NOMO-1 treated with dmso at 0.1 percent for 144 hours (cell line): ENCODE data around the gene CPED1.
"Not testable (repeated sequence)": the region's sequence is repeated elsewhere in the genome, so short reads cannot be mapped to it uniquely, and the experiment has no call there.

ENCODE experiments used
- DNase-seq: peaks from one replicate; lab custom pipeline; 2025; ENCODE audit not compliant: unreplicated experiment; lab: John Stamatoyannopoulos, UW

The CPED1 gene

GRCh38 chr7:120981117-120981516 lies 7.4 kb upstream of the CPED1 start:
- DNase-seq: no peak

DNA sequence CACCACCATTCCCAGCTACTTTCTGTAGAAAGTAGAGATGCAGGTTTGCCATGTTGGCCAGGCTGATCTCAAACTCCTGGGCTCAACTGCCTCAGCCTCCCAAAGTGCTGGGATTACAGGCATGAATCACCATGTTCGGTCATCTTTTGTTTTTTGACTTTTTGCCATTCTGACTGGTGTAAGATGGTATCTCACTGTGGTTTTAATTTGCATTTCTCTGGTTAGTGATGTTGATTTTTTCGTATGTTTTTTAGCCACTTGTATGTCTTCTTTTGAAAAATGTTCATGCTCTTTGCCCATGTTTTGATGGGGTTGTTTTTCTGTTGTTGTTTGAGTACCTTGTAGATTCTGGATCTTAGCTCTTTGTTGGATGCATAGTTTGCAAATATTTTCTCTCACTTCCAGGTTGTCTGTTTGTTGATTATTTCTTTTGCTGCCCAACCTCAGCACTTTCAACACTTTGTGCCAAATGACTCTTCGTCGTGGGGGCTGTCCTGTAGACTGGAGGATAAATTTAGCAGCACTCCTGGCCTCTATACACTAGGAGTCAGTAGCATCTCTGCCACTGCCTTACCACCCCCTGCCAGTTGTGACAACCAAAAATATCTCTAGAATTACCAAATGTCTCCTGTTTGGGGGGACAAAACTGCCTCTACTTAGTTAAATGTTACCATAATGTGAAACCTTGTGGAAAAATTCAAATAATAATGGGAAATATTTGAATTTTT lies 6.5 kb upstream of the CPED1 start:
- no peak for DNase-seq

- not testable (repeated sequence) for DNase-seq
Observed at GRCh38 chr7:120983592-120983991, 4.9 kb upstream of the CPED1 start.

GRCh38 chr7:120984406-120984805 lies 4.1 kb upstream of the CPED1 start:
- no peak for DNase-seq

DNA sequence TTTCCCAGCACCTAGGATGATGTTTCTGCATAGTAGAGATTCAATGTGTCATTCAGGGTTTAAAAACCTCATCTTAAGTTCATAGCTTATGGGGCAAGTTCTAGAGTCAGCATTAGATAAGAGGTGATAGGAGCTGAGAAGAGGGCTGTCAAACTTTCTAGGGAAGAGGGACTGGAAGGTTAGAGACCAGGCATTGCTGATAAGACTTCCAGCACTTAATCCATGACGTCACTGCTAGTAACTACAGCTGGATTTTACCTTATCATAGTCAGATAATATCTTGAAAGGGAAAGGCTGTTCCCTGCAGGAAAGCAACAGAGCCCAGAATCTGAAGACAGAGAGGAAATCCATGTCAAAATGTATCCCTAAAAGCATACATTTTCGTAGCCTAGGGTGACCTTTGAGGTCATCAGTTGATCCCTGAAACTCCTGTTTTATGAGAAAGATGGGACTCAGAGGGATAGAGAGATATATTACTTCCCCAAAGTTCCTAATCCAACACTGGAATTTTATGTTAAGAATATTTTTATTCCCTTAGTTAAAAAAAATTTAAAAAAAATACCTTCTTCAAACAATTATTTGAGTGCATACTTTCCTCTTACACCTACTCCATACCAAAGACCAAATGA lies 3.3 kb upstream of the CPED1 start:
- no peak for DNase-seq

DNA sequence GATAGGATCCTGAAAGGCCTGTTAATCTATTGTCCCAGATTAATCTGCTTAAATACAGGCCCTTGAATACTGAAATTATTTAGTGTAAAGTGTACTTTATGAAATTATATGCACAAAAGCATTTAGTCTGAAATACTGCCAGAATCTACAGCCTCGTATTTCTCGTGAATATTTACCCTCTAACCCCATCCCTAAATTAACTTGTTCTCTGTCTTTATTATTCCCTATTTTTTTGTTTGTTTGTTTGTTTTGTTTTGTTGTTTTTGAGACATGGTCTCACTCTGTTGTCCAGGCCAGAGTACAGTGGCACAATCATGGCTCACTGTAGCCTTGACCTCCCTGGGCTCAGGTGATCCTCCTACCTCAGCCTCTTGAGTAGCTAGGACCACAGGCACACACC lies 2.7 kb upstream of the CPED1 start:
- DNase-seq: no peak

- DNase-seq: no peak
Observed at GRCh38 chr7:120986650-120987049, 1.9 kb upstream of the CPED1 start.

GRCh38 chr7:120987280-120987679 lies 1.2 kb upstream of the CPED1 start:
- no peak for DNase-seq

DNA sequence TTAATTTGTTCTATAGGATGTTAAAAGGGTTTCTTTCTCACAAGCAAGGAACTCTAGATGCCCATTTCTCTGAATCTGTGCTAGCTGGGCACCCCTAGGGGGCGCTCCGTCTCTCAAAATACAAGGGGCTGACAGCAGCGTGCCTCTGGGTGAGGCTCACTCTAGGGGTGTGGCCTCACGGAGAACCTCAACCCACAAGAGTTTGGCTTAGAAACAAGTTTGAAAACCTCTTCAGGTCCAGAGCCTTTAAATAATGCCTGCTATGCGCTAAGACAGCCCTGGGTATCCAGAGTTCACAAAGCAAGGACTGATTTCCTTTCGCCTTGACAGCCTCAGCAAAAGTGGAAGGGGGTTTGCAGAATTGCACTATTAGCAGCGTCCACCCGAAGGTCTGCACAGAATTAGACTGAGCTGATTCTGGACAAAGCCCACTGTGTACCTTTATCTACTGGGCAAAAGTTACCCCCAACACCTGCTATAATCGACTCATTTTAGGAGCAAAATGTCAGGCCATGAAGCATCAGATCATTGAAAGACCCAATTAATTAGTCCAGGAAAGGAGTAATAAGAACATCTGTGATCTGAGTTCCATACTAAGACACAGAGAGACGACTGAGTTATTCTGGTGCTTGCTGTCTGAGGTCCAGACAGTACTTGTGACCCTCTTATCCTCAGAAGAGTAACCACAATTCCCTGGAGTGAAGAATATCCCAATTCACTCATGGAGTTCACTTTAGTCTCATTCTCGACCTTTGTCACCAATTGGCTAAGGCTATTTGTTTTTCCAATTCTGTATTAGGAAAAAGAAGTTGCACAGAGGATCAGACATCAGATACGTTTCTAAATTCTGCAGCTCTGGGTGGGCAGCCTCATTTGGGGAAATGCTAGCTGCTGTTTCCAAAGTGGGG lies 574 bp upstream of the CPED1 start:
- DNase-seq: peak; percentile 51

DNA sequence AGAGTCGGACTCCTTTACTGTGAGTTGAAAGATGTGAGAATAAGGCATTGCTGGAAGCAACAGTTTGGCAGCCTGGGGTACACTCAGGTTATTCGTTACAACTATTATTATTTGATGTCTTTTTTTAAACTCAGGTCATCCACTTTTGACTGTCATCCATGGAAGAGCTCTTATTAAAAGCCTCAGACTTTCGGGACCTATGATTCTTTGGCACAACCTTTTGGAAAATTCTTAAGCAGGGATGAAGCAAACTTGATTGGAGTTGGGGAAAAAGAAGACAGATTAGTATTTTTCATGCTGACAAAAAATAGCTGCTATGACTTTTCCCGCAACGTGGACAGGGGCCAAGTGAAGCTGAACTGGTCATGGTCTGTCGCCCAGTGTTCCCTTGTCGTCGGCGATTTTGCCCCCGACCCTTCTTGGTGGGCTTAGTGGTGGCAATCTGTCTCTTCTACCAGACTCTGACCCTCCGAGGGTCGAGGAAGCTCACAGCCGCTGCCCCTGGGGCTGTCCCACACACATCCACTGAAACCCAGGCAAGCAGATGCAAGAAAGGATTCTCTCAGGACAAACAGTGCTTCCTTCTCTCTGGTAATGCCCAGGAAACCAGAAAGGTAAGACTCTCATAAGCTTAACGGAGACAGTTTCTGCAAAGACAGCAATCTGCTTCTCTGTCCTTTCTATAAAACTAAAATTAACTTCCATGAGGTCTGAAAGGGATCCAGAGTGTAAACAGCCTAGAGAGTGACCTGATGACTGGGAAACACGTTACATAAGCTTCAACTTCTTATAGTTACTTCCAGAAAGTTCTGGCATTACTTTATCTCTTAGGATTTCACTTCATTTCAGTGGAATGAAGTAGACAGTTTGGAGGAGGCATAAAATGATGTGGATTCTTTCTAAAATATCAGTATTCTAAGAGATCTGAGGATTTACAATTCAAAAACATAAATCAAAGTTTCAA lies 1.0 kb downstream of the CPED1 start:
- no peak for DNase-seq

DNA sequence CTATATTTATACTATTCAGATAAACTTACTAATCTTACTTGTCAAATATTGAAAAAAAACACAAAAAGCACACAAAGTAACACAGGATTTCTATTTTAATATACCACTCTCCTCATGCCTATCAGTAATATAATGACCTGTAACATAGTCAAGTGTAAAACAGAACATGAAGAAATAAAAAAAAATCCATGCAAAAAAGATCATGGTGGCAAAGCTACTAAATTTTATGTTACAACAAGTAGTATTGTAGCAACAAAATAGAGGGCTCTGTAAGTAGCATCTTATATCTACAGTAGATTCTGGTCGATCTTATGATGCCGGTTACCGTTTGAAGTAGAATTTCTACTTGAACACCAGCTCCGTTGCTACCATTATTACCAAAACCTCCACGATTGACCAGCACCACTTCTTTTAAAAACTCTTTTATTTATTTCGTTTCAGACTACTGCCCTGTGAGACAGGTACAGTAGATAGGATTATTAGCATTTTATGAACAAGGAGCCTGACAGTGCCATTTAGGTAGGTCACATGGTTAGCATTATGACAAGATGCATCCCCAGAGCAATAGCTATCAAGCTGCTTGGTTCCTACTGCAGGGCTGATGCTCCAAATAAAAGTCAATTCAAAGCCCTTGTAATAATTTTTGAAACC lies 2.1 kb downstream of the CPED1 start:
- no peak for DNase-seq

GRCh38 chr7:120991161-120991560 lies 2.6 kb downstream of the CPED1 start:
- DNase-seq: no peak

- DNase-seq: no peak
Observed at GRCh38 chr7:120991581-120991980, 3.1 kb downstream of the CPED1 start.

DNA sequence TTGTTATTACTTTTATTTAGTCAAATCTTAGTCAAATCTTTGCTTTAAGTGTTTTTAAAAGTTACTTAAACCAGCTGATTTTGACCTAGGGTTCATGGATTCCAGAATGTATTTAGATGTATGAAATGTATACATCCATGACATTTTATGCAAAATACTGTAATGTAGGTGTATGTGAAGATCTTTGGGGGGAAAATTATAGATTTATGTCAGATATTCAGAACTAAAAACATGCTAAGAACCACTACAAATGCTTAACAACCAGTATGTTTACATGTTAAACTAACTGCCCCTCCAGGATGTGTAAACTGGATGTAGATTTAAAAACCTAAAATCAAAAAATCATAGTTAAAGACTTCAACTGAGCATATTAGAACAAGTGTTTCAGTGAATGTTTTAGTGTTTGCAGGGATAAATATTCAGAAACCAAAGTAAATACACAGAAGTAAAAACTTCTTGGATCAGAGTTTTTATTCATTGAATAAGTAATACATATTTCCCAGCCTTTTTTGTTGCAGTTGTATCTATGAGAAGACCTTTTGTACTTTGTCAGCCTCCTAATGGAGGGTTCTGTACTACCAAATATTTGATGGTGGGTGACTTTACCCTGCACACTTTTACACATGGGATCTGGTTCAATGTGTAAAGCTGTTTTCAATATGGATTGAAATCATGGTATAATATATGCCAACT lies 3.9 kb downstream of the CPED1 start:
- no peak for DNase-seq

DNA sequence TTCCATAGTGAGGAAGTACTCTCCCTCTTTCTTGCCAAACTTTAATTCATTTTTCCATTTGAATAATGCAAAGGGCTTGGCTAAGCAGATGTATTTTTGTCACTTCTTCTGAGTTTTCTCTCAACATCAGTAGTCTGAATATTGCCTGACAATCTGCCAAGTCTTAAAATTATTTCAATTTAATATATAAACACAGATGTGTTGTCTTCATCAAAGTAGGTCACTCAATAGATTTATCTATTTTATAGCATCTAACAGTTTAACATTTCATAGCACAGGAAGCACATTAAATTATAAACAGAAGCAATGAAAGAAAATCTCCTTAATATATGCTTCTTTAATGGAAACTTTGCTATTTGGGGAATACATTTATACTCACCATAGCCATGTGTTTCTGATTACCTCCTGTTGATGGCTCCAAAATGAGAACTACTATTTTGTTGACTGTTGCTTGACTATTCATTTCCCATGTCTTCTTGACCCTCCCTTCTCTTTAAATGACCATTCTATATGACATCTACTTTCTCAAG lies 4.5 kb downstream of the CPED1 start:
- DNase-seq: no peak

- DNase-seq: no peak
Observed at GRCh38 chr7:120993553-120994191, 5.2 kb downstream of the CPED1 start.

DNA sequence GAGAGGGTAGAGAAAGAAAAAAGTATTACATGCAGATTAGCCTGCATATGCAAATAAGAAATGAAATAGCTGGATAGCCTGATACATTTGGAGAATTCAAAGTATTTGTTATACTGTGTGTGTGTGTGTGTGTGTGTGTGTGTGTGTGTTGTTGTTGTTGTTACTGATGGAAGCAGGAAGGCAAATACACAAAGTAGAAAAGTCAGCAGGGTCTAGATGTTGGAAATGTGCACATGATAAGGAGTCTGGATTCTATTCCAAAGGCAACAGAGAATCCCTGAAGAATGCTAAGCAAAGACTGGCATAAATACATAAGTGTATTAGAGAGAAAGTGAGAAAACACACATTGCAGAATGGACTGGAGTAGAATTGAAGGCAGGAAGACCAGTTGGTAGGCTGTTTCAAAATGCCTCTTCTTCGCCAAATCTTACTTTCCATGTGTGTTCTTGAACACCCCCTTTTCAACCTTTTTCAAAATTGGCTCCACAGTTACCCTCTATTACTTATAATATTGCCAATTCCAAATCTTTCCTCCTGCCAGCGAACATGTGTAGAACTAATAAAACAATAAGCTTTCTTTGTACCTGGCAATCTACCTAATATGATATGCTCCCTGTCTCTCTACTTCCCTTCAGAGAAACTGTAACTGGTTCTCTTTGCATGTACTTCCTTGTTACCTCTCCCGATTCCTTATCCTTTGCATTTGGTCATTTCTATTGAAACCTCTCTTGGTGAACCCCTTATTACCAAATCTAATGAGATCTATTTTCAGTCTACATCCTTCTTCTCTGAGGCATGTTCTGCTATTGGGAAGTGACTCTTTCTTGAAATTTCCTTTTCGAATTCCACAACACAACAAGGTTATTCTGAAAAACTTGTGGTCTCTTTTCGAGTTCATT lies 6.2 kb downstream of the CPED1 start:
- DNase-seq: no peak

DNA sequence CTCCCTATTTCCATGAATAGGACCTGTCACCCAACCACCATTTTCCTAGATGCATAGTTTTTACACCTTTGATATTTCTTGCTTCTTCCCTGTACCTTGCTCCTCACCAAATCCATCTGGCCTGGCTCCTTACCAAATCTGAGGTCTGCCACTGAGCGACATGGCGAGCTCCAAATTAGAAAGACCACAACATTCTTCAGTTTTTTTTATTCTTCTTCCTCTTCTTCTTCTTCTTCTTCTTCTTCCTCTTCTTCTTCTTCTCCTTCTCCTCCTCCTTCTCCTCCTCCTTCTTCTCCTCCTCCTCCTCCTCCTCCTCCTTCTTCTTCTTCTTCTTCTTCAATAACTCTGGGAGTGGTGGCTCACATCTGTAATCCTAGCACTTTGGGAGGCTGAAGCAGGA lies 7.1 kb downstream of the CPED1 start:
- DNase-seq: no peak
